HepG2 (cell line): ENCODE data around the gene SPTBN4. TPM values are rescaled to one million over a fixed set of nuclear protein-coding genes. Genes with fewer than 3 reads are reported as not detected.

Experiments used
- AGO1 ChIP-seq: fragments of 200-400 bp; formaldehyde crosslinking; IDR thresholded peaks from 2 replicates; pipeline ENCODE4 v1.6.1; 2017; ENCODE audit warnings: mild to moderate bottlenecking, low read depth, low read length, moderate library complexity; ENCODE audit not compliant: poor library complexity, severe bottlenecking
- CBX2 ChIP-seq, 2 experiments: fragments of 200-600 bp in 1 of 2; sonication (generic); formaldehyde crosslinking in 1 of 2; IDR thresholded peaks; 2 replicates each; pipeline versions ENCODE4 v1.7.0 to v1.8.1; 2018 to 2022; ENCODE audit warnings: low read depth in 2 of 2, low read length in 1 of 2, mild to moderate bottlenecking in 1 of 2, missing genetic modification reagents in 1 of 2
- CEBPB ChIP-seq: IDR thresholded peaks from 2 replicates; pipeline ENCODE4 v1.6.1; 2011; ENCODE audit warnings: low read depth, low read length, improper control_type of control experiment, borderline replicate concordance
- CREB3 ChIP-seq: sonication (generic); formaldehyde crosslinking; IDR thresholded peaks from 2 replicates; pipeline ENCODE4 v1.5.0; 2020; ENCODE audit warnings: missing genetic modification reagents
- KDM6A ChIP-seq: IDR thresholded peaks from 2 replicates; pipeline ENCODE4 v1.6.1; 2016; ENCODE audit warnings: low read depth
- KLF16 ChIP-seq, 2 experiments: sonication (generic) in 1 of 2; formaldehyde crosslinking in 1 of 2; IDR thresholded peaks; 2 replicates each; pipeline versions ENCODE4 v1.6.1 to v1.8.0; 2016 to 2023; ENCODE audit warnings: missing genetic modification reagents in 2 of 2, missing compliant biosample characterization in 1 of 2
- KLF6 ChIP-seq: IDR thresholded peaks from 2 replicates; pipeline ENCODE4 v1.8.0; 2016; ENCODE audit warnings: missing biosample characterization, missing genetic modification reagents
- ONECUT2 ChIP-seq: sonication (generic); formaldehyde crosslinking; IDR thresholded peaks from 2 replicates; pipeline ENCODE4 v1.4.0; 2020; ENCODE audit warnings: missing genetic modification reagents
- POLR2A ChIP-seq, 2 experiments: IDR thresholded peaks; 2 replicates each; pipeline ENCODE4 v1.6.1; 2011; ENCODE audit warnings: low read depth in 2 of 2, low read length in 2 of 2, mild to moderate bottlenecking in 1 of 2, moderate library complexity in 1 of 2; ENCODE audit not compliant: insufficient read depth in 1 of 2
- POLR2AphosphoS5 ChIP-seq: IDR thresholded peaks from 2 replicates; pipeline ENCODE4 v1.6.1; 2012; ENCODE audit warnings: low read depth, low read length
- RBFOX2 ChIP-seq: fragments of 200-400 bp; formaldehyde crosslinking; IDR thresholded peaks from 2 replicates; pipeline ENCODE4 v1.6.1; 2017; ENCODE audit warnings: low read depth, mild to moderate bottlenecking, low read length
- RNF219 ChIP-seq: sonication (generic); formaldehyde crosslinking; IDR thresholded peaks from 2 replicates; pipeline ENCODE4 v1.5.0; 2020; ENCODE audit warnings: mild to moderate bottlenecking, missing genetic modification reagents
- RXRB ChIP-seq: IDR thresholded peaks from 2 replicates; pipeline ENCODE4 v1.6.1; 2016; ENCODE audit warnings: borderline replicate concordance, missing genetic modification reagents, missing compliant biosample characterization
- SALL1 ChIP-seq: sonication (generic); formaldehyde crosslinking; IDR thresholded peaks from 2 replicates; pipeline ENCODE4 v1.8.0; 2022; ENCODE audit warnings: mild to moderate bottlenecking, missing genetic modification reagents
- SNAPC5 ChIP-seq: sonication (generic); formaldehyde crosslinking; IDR thresholded peaks from 2 replicates; pipeline ENCODE4 v1.8.1; 2023; ENCODE audit warnings: mild to moderate bottlenecking, missing genetic modification reagents, borderline replicate concordance
- SPEN ChIP-seq: sonication (generic); formaldehyde crosslinking; IDR thresholded peaks from 2 replicates; pipeline ENCODE4 v1.5.1; 2020; ENCODE audit warnings: low read depth, mild to moderate bottlenecking, missing genetic modification reagents
- THAP11 ChIP-seq: IDR thresholded peaks from 2 replicates; pipeline ENCODE4 v1.6.1; 2016; ENCODE audit warnings: missing biosample characterization, missing genetic modification reagents
- YEATS4 ChIP-seq: sonication (generic); formaldehyde crosslinking; IDR thresholded peaks from 2 replicates; pipeline ENCODE4 v1.4.0; 2020; ENCODE audit warnings: missing genetic modification reagents, borderline replicate concordance
- ZNF263 ChIP-seq: sonication (generic); formaldehyde crosslinking; IDR thresholded peaks from 2 replicates; pipeline ENCODE4 v1.4.0; 2020; ENCODE audit warnings: missing genetic modification reagents
- ZNF687 ChIP-seq: sonication (generic); formaldehyde crosslinking; IDR thresholded peaks from 2 replicates; pipeline ENCODE4 v1.5.1; 2020; ENCODE audit warnings: mild to moderate bottlenecking, missing genetic modification reagents, moderate library complexity
- ZSCAN9 ChIP-seq: IDR thresholded peaks from 2 replicates; pipeline ENCODE4 v1.6.1; 2016; ENCODE audit warnings: borderline replicate concordance
- ZZZ3 ChIP-seq: sonication (generic); formaldehyde crosslinking; IDR thresholded peaks from 2 replicates; pipeline ENCODE4 v1.4.0; 2020; ENCODE audit warnings: missing genetic modification reagents, mild to moderate bottlenecking, borderline replicate concordance
- polyA plus RNA-seq, 8 experiments: library from polyadenylated mRNA; depleted of rRNA in 3 of 8; stranded (reverse) in 7 of 8; unstranded in 1 of 8; fragments of >200 nt; fragmentation: Illumina TruSeq in 4 of 8; extraction: Trizol in 4 of 8; gene quantifications; 2 replicates each; pipeline versions ENCODE4 v1.2.1 to v1.2.3, GENCODE V29; 2011 to 2016; ENCODE audit warnings: low read depth in 4 of 8, missing spikeins in 1 of 8, mixed read lengths in 1 of 8; ENCODE audit not compliant: insufficient read depth in 1 of 8
- total RNA-seq, 5 experiments: library from RNA; depleted of rRNA; stranded (reverse); fragments of >200 nt; fragmentation: Illumina TruSeq; extraction: Trizol; gene quantifications; 2 replicates each; pipeline ENCODE4 v1.2.3, GENCODE V29; 2016; ENCODE audit warnings: low read depth in 1 of 5

Gene SPTBN4
- total and polyA plus RNA-seq, 2 of the 13 experiments (the other 11 are each of a cell fraction or from before 2014, with no cell fraction given), result 0.11 TPM

- TF ChIP-seq SALL1 (CRISPR knock-in tag), result peak; percentile 55
- 0 out of 2 replicates have a peak, but pooled peaks have one; percentile 29 for TF ChIP-seq ZSCAN9 (CRISPR knock-in tag)
- TF ChIP-seq ONECUT2 (CRISPR knock-in tag), result no peak
- peak; percentile 63; the same call in 1 of the 2 replicates for TF ChIP-seq SPEN (CRISPR knock-in tag)
- TF ChIP-seq AGO1, result peak; percentile 48
- no peak for TF ChIP-seq ZNF263
- TF ChIP-seq KLF6 (CRISPR knock-in tag), result 0 out of 2 replicates have a peak, but pooled peaks have one; percentile 51
- TF ChIP-seq POLR2A (IDR thresholded peaks at IDR 0.05; ENCODE audit: insufficient read depth in 1 of 2, low read depth in 2 of 2, low read length in 2 of 2), result peak; percentile 97 to 99
- 0 out of 2 replicates have a peak, but pooled peaks have one; percentile 49 for TF ChIP-seq ZZZ3 (CRISPR knock-in tag)
- no peak for TF ChIP-seq RXRB
- TF ChIP-seq ZNF687 (CRISPR knock-in tag), result peak; percentile 76
- TF ChIP-seq CEBPB, result no peak
- no peak for TF ChIP-seq SNAPC5
- peak; percentile 89 for TF ChIP-seq RBFOX2
- 0 out of 2 replicates have a peak, but pooled peaks have one; percentile 54 for TF ChIP-seq CREB3 (CRISPR knock-in tag)
- TF ChIP-seq YEATS4 (CRISPR knock-in tag), result peak; percentile 67; the same call in 1 of the 2 replicates
- TF ChIP-seq KDM6A, result no peak
- TF ChIP-seq CBX2 (IDR thresholded peaks at IDR 0.05; ENCODE audit: low read depth, low read length), result peak; percentile 75; the same call in 1 of the 2 replicates
- no peak for TF ChIP-seq CBX2 (CRISPR knock-in tag; IDR thresholded peaks at IDR 0.05; ENCODE audit: low read depth)
- no peak for TF ChIP-seq RNF219 (CRISPR knock-in tag)
- TF ChIP-seq POLR2AphosphoS5, result peak; percentile 97
- peak; percentile 78 for TF ChIP-seq THAP11
- TF ChIP-seq KLF16 (CRISPR knock-in tag; IDR thresholded peaks at IDR 0.05), result peak in 1 of 2 experiments; percentile 86; a peak in 1 of 4 replicates
Observed at GRCh38 chr19:40425450-40426287, 41.1 kb upstream of the SPTBN4 start, which contains the start of gene SERTAD1 (continued).
